K562 (cell line): ENCODE measurements around the gene PIBF1. TPM values are rescaled to one million over a fixed set of nuclear protein-coding genes. Genes with fewer than 3 reads are reported as not detected.

Experiments
- ATAC-seq: fragments of 200-7000 bp; cut with Tn5 transposase; 3 replicates; pipeline ENCODE4 v1.9.1; 2020; ENCODE audit warnings: moderate library complexity
- BruUV-seq: library from RNA; stranded (reverse); fragments of 400-500 nt; replicated peaks from 2 replicates; lab custom pipeline; 2021; lab: Mats Ljungman, UMichigan
- CTCF ChIA-PET: fragments of 300-600 bp; formaldehyde crosslinking; extraction: SDS; loops from one replicate; lab custom pipeline; 2021; ENCODE audit warnings: low intra/inter-chr PET ratio; lab: Yijun Ruan, JAX
- POLR2A ChIA-PET: fragments of 300-600, 350-650 bp; sonication (Branson Sonifier 250); formaldehyde crosslinking; extraction: SDS; loops from one replicate; lab custom pipeline; 2021; ENCODE audit warnings: antibody characterized with exemption, inconsistent platforms; lab: Yijun Ruan, JAX
- DNase-seq, 4 experiments: peaks; one replicate each; pipeline versions ENCODE4 v3.0.0 to v3.0.0-alpha.2; 2011 to 2018; ENCODE audit warnings: low spot score in 3 of 4, mixed read lengths in 3 of 4; ENCODE audit errors: extremely low read depth in 1 of 4
- FAIRE-seq: peaks from 2 replicates; lab custom pipeline; 2011; peaks lifted over from hg19 to GRCh38; lab: Jason Lieb, UNC
- H2AFZ ChIP-seq: 2 replicates; pipeline ENCODE4 v1.6.0; 2011; ENCODE audit warnings: low read depth, low read length, control low read depth, inconsistent platforms
- H3K27ac ChIP-seq: fragments of 200-600 bp; 3 replicates; pipeline ENCODE4 v1.8.0; 2011; ENCODE audit warnings: low read depth, mild to moderate bottlenecking, control low read depth, inconsistent platforms, low read length, moderate library complexity, mixed read lengths; ENCODE audit errors: extremely low read depth
- H3K27me3 ChIP-seq, 2 experiments: fragments of 300-600 bp in 1 of 2; 2 replicates in 1 of 2; 3 replicates in 1 of 2; pipeline versions ENCODE4 v1.6.0 to v1.8.0; 2011; ENCODE audit warnings: inconsistent platforms in 2 of 2, low read length in 2 of 2, mild to moderate bottlenecking in 1 of 2, mixed read lengths in 1 of 2, moderate library complexity in 1 of 2; ENCODE audit not compliant: control insufficient read depth in 2 of 2, insufficient read depth in 2 of 2
- H3K36me3 ChIP-seq: fragments of 300-600 bp; 3 replicates; pipeline ENCODE4 v1.8.0; 2011; ENCODE audit warnings: mild to moderate bottlenecking, low read length, inconsistent platforms; ENCODE audit not compliant: control insufficient read depth, insufficient read depth
- H3K4me1 ChIP-seq, 2 experiments: fragments of 200-600 bp in 1 of 2; replicated peaks in 1 of 2; 2 replicates in 1 of 2; 3 replicates in 1 of 2; pipeline versions ENCODE4 v1.5.1 to v1.8.0; 2011; ENCODE audit warnings: inconsistent platforms in 2 of 2, low read length in 2 of 2, mild to moderate bottlenecking in 1 of 2, mixed read lengths in 1 of 2, moderate library complexity in 1 of 2; ENCODE audit not compliant: control insufficient read depth in 2 of 2, insufficient read depth in 2 of 2
- H3K4me2 ChIP-seq: 2 replicates; pipeline ENCODE4 v1.6.1; 2011; ENCODE audit warnings: low read length, control low read depth, inconsistent platforms, mixed read lengths; ENCODE audit not compliant: insufficient read depth
- H3K4me3 ChIP-seq: fragments of 200-600 bp; sonication (generic), shearing (Covaris generic); 2 replicates; pipeline ENCODE4 v1.5.1; 2016; ENCODE audit warnings: control low read depth, inconsistent platforms
- H3K79me2 ChIP-seq: fragments of 200-600 bp; 3 replicates; pipeline ENCODE4 v1.8.0; 2011; ENCODE audit warnings: low read length, inconsistent platforms; ENCODE audit not compliant: control insufficient read depth, insufficient read depth
- H3K9ac ChIP-seq, 2 experiments: 2 replicates each; pipeline versions ENCODE4 v1.6.0 to v1.6.1; 2011; ENCODE audit warnings: low read depth in 2 of 2, low read length in 2 of 2, control low read depth in 1 of 2, inconsistent platforms in 1 of 2, mild to moderate bottlenecking in 1 of 2, mixed read lengths in 1 of 2; ENCODE audit not compliant: insufficient read depth in 1 of 2
- H3K9me1 ChIP-seq: one replicate; pipeline ENCODE4 v1.6.0; 2011; ENCODE audit warnings: inconsistent platforms, mild to moderate bottlenecking, low read length, moderate library complexity; ENCODE audit not compliant: control insufficient read depth, insufficient read depth
- H3K9me3 ChIP-seq: replicated peaks from 2 replicates; pipeline ENCODE4 v1.5.1; 2011; ENCODE audit warnings: low read depth, low read length, inconsistent platforms; ENCODE audit not compliant: control insufficient read depth, insufficient read depth
- H4K20me1 ChIP-seq: replicated peaks from 2 replicates; pipeline ENCODE4 v1.6.1; 2011; ENCODE audit warnings: low read length, inconsistent platforms, mixed read lengths; ENCODE audit not compliant: control insufficient read depth, insufficient read depth
- CC2D1A ChIP-seq: fragments of 450-650 bp; IDR thresholded peaks from 2 replicates; pipeline ENCODE4 v1.6.1; 2017; ENCODE audit warnings: mild to moderate bottlenecking
- HNRNPK ChIP-seq: fragments of 200-400 bp; formaldehyde crosslinking; IDR thresholded peaks from one replicate; pipeline ENCODE4 v1.6.1; 2018; ENCODE audit warnings: mild to moderate bottlenecking, low read depth, low read length; ENCODE audit not compliant: poor library complexity, severe bottlenecking
- MEIS2 ChIP-seq: fragments of 450-650 bp; IDR thresholded peaks from 2 replicates; pipeline ENCODE4 v1.6.1; 2014; ENCODE audit warnings: mild to moderate bottlenecking; ENCODE audit not compliant: partially characterized antibody
- NONO ChIP-seq, 2 experiments: fragments of 200-400 bp in 1 of 2; fragments of 450-650 bp in 1 of 2; formaldehyde crosslinking in 1 of 2; IDR thresholded peaks; 2 replicates each; pipeline ENCODE4 v1.6.1; 2017; ENCODE audit warnings: low read depth in 2 of 2, mild to moderate bottlenecking in 2 of 2, moderate library complexity in 2 of 2, low read length in 1 of 2
- RHOXF2B ChIP-seq: fragments of 250-450 bp; sonication (Bioruptor Pico); conservative IDR thresholded peaks from 2 replicates; pipeline ENCODE4 v1.5.1; 2021
- SMAD1 ChIP-seq: fragments of 150-350 bp; IDR thresholded peaks from 2 replicates; pipeline ENCODE4 v1.6.1; 2014; ENCODE audit warnings: low read length, low read depth; ENCODE audit not compliant: partially characterized antibody
- SREBF2 ChIP-seq: sonication (generic); formaldehyde crosslinking; IDR thresholded peaks from 2 replicates; pipeline ENCODE4 v1.4.0; 2020; ENCODE audit warnings: mild to moderate bottlenecking, missing genetic modification reagents
- ZNF184 ChIP-seq: sonication (generic); formaldehyde crosslinking; IDR thresholded peaks from 2 replicates; pipeline ENCODE4 v1.5.0; 2020; ENCODE audit warnings: missing genetic modification reagents
- WGBS: fragments of 100-300 bp; shearing (Covaris generic); methylation state at CpG from one replicate; pipeline ENCODE4 v1.1.6; 2016; ENCODE audit warnings: low coverage, mixed read lengths; ENCODE audit not compliant: insufficient coverage; ENCODE audit errors: missing lambda C conversion rate; 5-methylcytosine and 5-hydroxymethylcytosine counted together
- in situ Hi-C: fragments of 300-500 bp; cut with MboI; formaldehyde crosslinking; loops from 4 replicates; pipeline ENCODE4 v1.15.0; 2018; ENCODE audit warnings: inconsistent platforms, mixed read lengths
- intact Hi-C: fragments of 100-400 bp; cut with micrococcal nuclease; formaldehyde crosslinking; loops from 2 replicates; pipeline ENCODE4 v1.14.2; 2022
- polyA plus RNA-seq, 8 experiments: library from polyadenylated mRNA; depleted of rRNA in 4 of 8; stranded (reverse) in 5 of 8; unstranded in 3 of 8; fragments of >200 nt; fragmentation: Nextera tagmentation in 2 of 8; fragmentation: Illumina TruSeq in 1 of 8; extraction: Ambion mirVana in 2 of 8; extraction: Trizol in 1 of 8; gene quantifications; 2 replicates each; pipeline versions ENCODE4 v1.2.1 to v1.2.3, GENCODE V29; 2011 to 2014; ENCODE audit warnings: inconsistent platforms in 1 of 8, missing spikeins in 1 of 8
- total RNA-seq, 7 experiments: library from RNA; depleted of rRNA in 6 of 7; stranded (reverse); fragments of >200 nt in 6 of 7; fragmentation: Illumina TruSeq in 2 of 7; extraction: Trizol in 2 of 7; gene quantifications; 2 replicates each; pipeline versions ENCODE4 v1.2.1 to v1.2.3, GENCODE V29; 2011 to 2021; ENCODE audit warnings: low replicate concordance in 1 of 7
- TF ChIP-seq, protein P1 (sequence below): sonication (generic); formaldehyde crosslinking; IDR thresholded peaks from 2 replicates; pipeline ENCODE4 v1.9.0; 2022; ENCODE audit warnings: mild to moderate bottlenecking, missing genetic modification reagents
- TF ChIP-seq, protein P2 (sequence below), 3 experiments: fragments of 200-800 bp in 1 of 3; fragments of 250-450 bp in 1 of 3; fragments of 450-650 bp in 1 of 3; sonication (Bioruptor Pico) in 1 of 3; sonication (Bioruptor generic) in 1 of 3; formaldehyde crosslinking in 1 of 3; IDR thresholded peaks; 2 replicates each; pipeline versions ENCODE4 v1.6.1 to v1.8.0; 2016 to 2022; ENCODE audit warnings: mild to moderate bottlenecking in 2 of 3, missing genetic modification characterization in 2 of 3, missing compliant biosample characterization in 1 of 3, moderate library complexity in 1 of 3
- TF ChIP-seq, protein P3 (sequence below): sonication (generic); IDR thresholded peaks from 2 replicates; pipeline ENCODE4 v1.6.1; 2016

The PIBF1 gene
- total and polyA plus RNA-seq, 9 of the 15 experiments (the other 6 are each of a cell fraction or from before 2014, with no cell fraction given), result 9.1 to 28.8 (median 14.7) TPM

DNA sequence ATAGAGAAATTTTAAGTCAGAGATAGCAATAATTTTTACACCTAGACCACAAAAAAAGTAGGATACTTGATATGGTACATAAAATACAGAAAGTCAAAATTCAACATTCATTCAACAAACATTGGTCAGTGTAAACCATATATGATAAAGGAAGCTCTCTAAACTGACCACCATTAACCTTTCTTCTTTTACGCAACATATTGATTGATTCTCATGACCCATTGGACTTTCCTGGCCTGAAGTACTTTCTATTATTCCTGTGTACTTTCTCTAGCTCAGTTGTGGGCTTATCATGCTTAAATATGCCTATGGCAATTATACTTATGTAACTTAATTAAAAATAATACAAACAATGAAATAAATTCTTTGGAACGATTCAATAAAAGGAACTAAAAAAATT lies 10.7 kb downstream of the PIBF1 start:
- POLR2A ChIA-PET, result no interaction called here
- in situ Hi-C loops (no loop called here), intact Hi-C loops (no loop called here)
- DNase-seq, result no peak
- no peak overlapping the region for H3K27ac ChIP-seq
- H3K79me2 ChIP-seq, result peaks cover 27% of the 10 kb centered on the region
- CTCF ChIA-PET, result no interaction called here
- no peak overlapping the region for H3K9ac ChIP-seq
- no peaks in the 10 kb centered on the region for H3K9me3 ChIP-seq
- H3K27me3 ChIP-seq, result no peaks in the 10 kb centered on the region
- H2AFZ ChIP-seq, result no peak overlapping the region
- H3K4me3 ChIP-seq, result no peak overlapping the region
- no peaks in the 10 kb centered on the region for H4K20me1 ChIP-seq
- FAIRE-seq, result no peak
- no peaks in the 10 kb centered on the region for H3K9me1 ChIP-seq
- 100% methylated on average over 2 of the region's 2 CpGs for WGBS
- H3K4me1 ChIP-seq, result no peaks in the 10 kb centered on the region
- no peak overlapping the region for H3K4me2 ChIP-seq
- H3K36me3 ChIP-seq, result peaks cover 70% of the 10 kb centered on the region; the same call in 2 of the 3 replicates
- no TSS peak for BruUV-seq
- no peak for ATAC-seq
- TF ChIP-seq SREBF2 (CRISPR knock-in tag) (no peak), NONO (IDR thresholded peaks at IDR 0.05; ENCODE audit: low read depth in 2 of 2, low read length in 1 of 2) (no peak), MEIS2 (no peak), ZNF184 (CRISPR knock-in tag) (no peak), HNRNPK (no peak), CC2D1A (no peak), RHOXF2B (CRISPR knock-in tag) (no peak), SMAD1 (no peak)
- TF ChIP-seq, protein P1, sequence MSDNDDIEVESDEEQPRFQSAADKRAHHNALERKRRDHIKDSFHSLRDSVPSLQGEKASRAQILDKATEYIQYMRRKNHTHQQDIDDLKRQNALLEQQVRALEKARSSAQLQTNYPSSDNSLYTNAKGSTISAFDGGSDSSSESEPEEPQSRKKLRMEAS (CRISPR knock-in tag), result no peak
- TF ChIP-seq, protein P2, sequence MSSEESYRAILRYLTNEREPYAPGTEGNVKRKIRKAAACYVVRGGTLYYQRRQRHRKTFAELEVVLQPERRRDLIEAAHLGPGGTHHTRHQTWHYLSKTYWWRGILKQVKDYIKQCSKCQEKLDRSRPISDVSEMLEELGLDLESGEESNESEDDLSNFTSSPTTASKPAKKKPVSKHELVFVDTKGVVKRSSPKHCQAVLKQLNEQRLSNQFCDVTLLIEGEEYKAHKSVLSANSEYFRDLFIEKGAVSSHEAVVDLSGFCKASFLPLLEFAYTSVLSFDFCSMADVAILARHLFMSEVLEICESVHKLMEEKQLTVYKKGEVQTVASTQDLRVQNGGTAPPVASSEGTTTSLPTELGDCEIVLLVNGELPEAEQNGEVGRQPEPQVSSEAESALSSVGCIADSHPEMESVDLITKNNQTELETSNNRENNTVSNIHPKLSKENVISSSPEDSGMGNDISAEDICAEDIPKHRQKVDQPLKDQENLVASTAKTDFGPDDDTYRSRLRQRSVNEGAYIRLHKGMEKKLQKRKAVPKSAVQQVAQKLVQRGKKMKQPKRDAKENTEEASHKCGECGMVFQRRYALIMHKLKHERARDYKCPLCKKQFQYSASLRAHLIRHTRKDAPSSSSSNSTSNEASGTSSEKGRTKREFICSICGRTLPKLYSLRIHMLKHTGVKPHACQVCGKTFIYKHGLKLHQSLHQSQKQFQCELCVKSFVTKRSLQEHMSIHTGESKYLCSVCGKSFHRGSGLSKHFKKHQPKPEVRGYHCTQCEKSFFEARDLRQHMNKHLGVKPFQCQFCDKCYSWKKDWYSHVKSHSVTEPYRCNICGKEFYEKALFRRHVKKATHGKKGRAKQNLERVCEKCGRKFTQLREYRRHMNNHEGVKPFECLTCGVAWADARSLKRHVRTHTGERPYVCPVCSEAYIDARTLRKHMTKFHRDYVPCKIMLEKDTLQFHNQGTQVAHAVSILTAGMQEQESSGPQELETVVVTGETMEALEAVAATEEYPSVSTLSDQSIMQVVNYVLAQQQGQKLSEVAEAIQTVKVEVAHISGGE (CRISPR knock-in tag; IDR thresholded peaks at IDR 0.05), result no peak
- TF ChIP-seq, protein P3, sequence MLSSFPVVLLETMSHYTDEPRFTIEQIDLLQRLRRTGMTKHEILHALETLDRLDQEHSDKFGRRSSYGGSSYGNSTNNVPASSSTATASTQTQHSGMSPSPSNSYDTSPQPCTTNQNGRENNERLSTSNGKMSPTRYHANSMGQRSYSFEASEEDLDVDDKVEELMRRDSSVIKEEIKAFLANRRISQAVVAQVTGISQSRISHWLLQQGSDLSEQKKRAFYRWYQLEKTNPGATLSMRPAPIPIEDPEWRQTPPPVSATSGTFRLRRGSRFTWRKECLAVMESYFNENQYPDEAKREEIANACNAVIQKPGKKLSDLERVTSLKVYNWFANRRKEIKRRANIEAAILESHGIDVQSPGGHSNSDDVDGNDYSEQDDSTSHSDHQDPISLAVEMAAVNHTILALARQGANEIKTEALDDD, result no peak
